Tibial nerve (tissue), 3 donors: ENCODE measurements around the gene AKAP6.

ENCODE experiments used
- POLR2A ChIP-seq, 2 donors: fragments of 450-650 bp; IDR thresholded peaks; one replicate each; pipeline ENCODE4 v1.6.1; 2017; ENCODE audit warnings: antibody characterized with exemption in 2 of 2, mild to moderate bottlenecking in 2 of 2, moderate library complexity in 2 of 2
- TF ChIP-seq, protein P1 (sequence below), 5 experiments: fragments of 200-600 bp in 3 of 5; fragments of 450-650 bp in 2 of 5; sonication (generic) in 3 of 5; IDR thresholded peaks; one replicate each; pipeline ENCODE4 v1.5.1; 2016 to 2019; ENCODE audit warnings: antibody characterized with exemption in 5 of 5, mild to moderate bottlenecking in 3 of 5, moderate library complexity in 2 of 5

DNA sequence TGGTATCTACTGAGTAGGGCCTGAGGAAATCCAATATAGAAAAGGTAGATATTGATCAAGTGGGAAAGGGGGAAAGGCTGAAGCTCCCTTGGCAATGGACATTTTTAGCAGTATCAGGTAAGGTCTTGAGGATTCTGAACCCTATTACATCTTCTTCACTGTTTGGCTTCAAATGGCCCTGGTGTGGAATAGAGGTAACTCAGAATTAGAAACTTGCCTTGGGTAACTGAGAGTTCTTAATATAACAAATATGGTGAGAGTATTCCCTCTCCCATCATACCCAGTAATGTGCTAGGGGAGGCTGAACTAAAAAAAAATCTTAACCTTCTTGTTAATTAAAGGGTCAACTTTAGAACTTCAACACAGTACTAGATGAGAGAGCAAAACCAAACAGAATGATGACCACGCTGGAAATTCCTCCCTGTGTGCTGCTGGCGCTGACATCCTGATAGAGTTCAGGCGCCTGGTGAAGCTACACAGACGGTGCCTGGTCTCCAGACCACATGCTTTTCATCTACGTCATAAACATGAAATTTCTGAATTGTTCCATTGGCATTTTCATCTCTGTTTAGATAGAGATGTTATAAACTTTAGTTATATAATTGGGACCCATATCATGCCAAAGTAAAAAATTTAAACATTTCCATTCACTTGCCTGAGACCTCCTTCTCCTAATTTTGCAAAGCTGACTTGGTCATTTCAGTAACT, 128.3 kb downstream of the AKAP6 start:
- TF ChIP-seq, protein P1, sequence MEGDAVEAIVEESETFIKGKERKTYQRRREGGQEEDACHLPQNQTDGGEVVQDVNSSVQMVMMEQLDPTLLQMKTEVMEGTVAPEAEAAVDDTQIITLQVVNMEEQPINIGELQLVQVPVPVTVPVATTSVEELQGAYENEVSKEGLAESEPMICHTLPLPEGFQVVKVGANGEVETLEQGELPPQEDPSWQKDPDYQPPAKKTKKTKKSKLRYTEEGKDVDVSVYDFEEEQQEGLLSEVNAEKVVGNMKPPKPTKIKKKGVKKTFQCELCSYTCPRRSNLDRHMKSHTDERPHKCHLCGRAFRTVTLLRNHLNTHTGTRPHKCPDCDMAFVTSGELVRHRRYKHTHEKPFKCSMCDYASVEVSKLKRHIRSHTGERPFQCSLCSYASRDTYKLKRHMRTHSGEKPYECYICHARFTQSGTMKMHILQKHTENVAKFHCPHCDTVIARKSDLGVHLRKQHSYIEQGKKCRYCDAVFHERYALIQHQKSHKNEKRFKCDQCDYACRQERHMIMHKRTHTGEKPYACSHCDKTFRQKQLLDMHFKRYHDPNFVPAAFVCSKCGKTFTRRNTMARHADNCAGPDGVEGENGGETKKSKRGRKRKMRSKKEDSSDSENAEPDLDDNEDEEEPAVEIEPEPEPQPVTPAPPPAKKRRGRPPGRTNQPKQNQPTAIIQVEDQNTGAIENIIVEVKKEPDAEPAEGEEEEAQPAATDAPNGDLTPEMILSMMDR (IDR thresholded peaks at IDR 0.05): no peak
- no peak for TF ChIP-seq POLR2A (IDR thresholded peaks at IDR 0.05)
